Mesendoderm (in vitro differentiated cells): ENCODE measurements around the gene TRAM2.

Source experiments
- DNase-seq: peaks from one replicate; pipeline ENCODE4 v3.0.0; 2013
- H2AK5ac ChIP-seq: 2 replicates; pipeline ENCODE4 v1.6.1; 2013; ENCODE audit warnings: low read length, inconsistent platforms
- H2BK120ac ChIP-seq: 2 replicates; pipeline ENCODE4 v1.6.1; 2013; ENCODE audit warnings: low read depth, mild to moderate bottlenecking, low read length, moderate library complexity, mixed read lengths
- H2BK15ac ChIP-seq: replicated peaks from 2 replicates; pipeline ENCODE4 v1.6.1; 2013; ENCODE audit warnings: low read depth, mild to moderate bottlenecking, moderate library complexity
- H2BK5ac ChIP-seq: 2 replicates; pipeline ENCODE4 v1.6.1; 2013; ENCODE audit warnings: low read length, inconsistent platforms
- H3K18ac ChIP-seq: 2 replicates; pipeline ENCODE4 v1.6.1; 2013; ENCODE audit warnings: mild to moderate bottlenecking, low read length, mixed read lengths
- H3K23ac ChIP-seq: one replicate; pipeline ENCODE4 v1.6.1; 2013; ENCODE audit warnings: low read length
- H3K27ac ChIP-seq: 2 replicates; pipeline ENCODE4 v1.5.1; 2013; ENCODE audit warnings: low read depth, mild to moderate bottlenecking, inconsistent platforms, low read length, moderate library complexity
- H3K27me3 ChIP-seq: 2 replicates; pipeline ENCODE4 v1.6.1; 2013; ENCODE audit warnings: low read length, control low read depth, mild to moderate bottlenecking, inconsistent platforms; ENCODE audit not compliant: insufficient read depth, poor library complexity
- H3K36me3 ChIP-seq: 2 replicates; pipeline ENCODE4 v1.6.1; 2013; ENCODE audit warnings: low read length, inconsistent platforms; ENCODE audit not compliant: control insufficient read depth, insufficient read depth
- H3K4ac ChIP-seq: one replicate; pipeline ENCODE4 v1.6.1; 2013; ENCODE audit warnings: low read depth, mild to moderate bottlenecking, low read length, moderate library complexity
- H3K4me1 ChIP-seq: 2 replicates; pipeline ENCODE4 v1.6.1; 2013; ENCODE audit warnings: low read depth, low read length, inconsistent platforms; ENCODE audit not compliant: control insufficient read depth
- H3K4me2 ChIP-seq: 2 replicates; pipeline ENCODE4 v1.6.1; 2013; ENCODE audit warnings: low read length
- H3K4me3 ChIP-seq: 2 replicates; pipeline ENCODE4 v1.5.1; 2013; ENCODE audit warnings: mild to moderate bottlenecking, low read length
- H3K56ac ChIP-seq: one replicate; pipeline ENCODE4 v1.6.1; 2013; ENCODE audit warnings: low read length
- H3K79me1 ChIP-seq: 2 replicates; pipeline ENCODE4 v1.6.1; 2013; ENCODE audit warnings: low read length, inconsistent platforms
- H3K79me2 ChIP-seq: 2 replicates; pipeline ENCODE4 v1.6.1; 2013; ENCODE audit warnings: mild to moderate bottlenecking, low read length; ENCODE audit not compliant: control insufficient read depth, insufficient read depth
- H3K9ac ChIP-seq: 2 replicates; pipeline ENCODE4 v1.6.1; 2013; ENCODE audit warnings: low read length, inconsistent platforms
- H4K5ac ChIP-seq: one replicate; pipeline ENCODE4 v1.6.1; 2013; ENCODE audit warnings: low read length
- H4K8ac ChIP-seq: one replicate; pipeline ENCODE4 v1.6.1; 2013; ENCODE audit warnings: low read depth, mild to moderate bottlenecking, control low read depth, low read length, moderate library complexity
- WGBS: extraction: QIAGEN DNeasy Blood & Tissue Kit; methylation state at CpG from one replicate; pipeline ENCODE4 v1.1.7; 2013; ENCODE audit warnings: low lambda C conversion rate, missing lambda C conversion rate; ENCODE audit not compliant: insufficient coverage; ENCODE audit errors: extremely low coverage; 5-methylcytosine and 5-hydroxymethylcytosine counted together

The TRAM2 gene

GRCh38 chr6:52590152-52590891 is 13.5 kb upstream of the TRAM2 start:
- no peak overlapping the region for H4K5ac ChIP-seq
- H3K18ac ChIP-seq, result no peak overlapping the region
- H2BK5ac ChIP-seq, result no peak overlapping the region
- H3K79me1 ChIP-seq, result no peaks in the 10 kb centered on the region
- H3K4me2 ChIP-seq, result no peak overlapping the region
- H2BK120ac ChIP-seq, result no peak overlapping the region
- no peak for DNase-seq
- H3K4me1 ChIP-seq, result peaks cover 2% of the 10 kb centered on the region
- H4K8ac ChIP-seq, result no peak overlapping the region
- H3K36me3 ChIP-seq, result no peaks in the 10 kb centered on the region
- no CpG with 5 or more reads among the region's 5 CpGs for WGBS
- no peak overlapping the region for H3K56ac ChIP-seq
- no peak overlapping the region for H3K23ac ChIP-seq
- no peak overlapping the region for H3K27ac ChIP-seq
- H3K9ac ChIP-seq, result no peak overlapping the region
- H2AK5ac ChIP-seq, result no peak overlapping the region
- no peaks in the 10 kb centered on the region for H3K27me3 ChIP-seq
- H2BK15ac ChIP-seq, result no peak overlapping the region
- no peaks in the 10 kb centered on the region for H3K79me2 ChIP-seq
- no peak overlapping the region for H3K4ac ChIP-seq
- H3K4me3 ChIP-seq, result no peak overlapping the region

- Histone ChIP-seq H3K4me2 (no peak overlapping the region), H3K79me1 (no peaks in the 10 kb centered on the region), H3K9ac (peak overlapping the region; percentile 22), H3K18ac (no peak overlapping the region), H3K56ac (peak overlapping the region; percentile 22), H3K27me3 (no peaks in the 10 kb centered on the region), H2BK15ac (no peak overlapping the region), H3K4me3 (no peak overlapping the region), H2AK5ac (peak overlapping the region; percentile 90), H2BK120ac (no peak overlapping the region), H2BK5ac (peak overlapping the region; percentile 37), H3K4ac (no peak overlapping the region), H3K23ac (no peak overlapping the region), H3K36me3 (no peaks in the 10 kb centered on the region), H3K27ac (peak overlapping the region; percentile 14), H4K8ac (no peak overlapping the region), H3K79me2 (no peaks in the 10 kb centered on the region), H3K4me1 (peaks cover 2% of the 10 kb centered on the region), H4K5ac (no peak overlapping the region)
- DNase-seq, result no peak
- WGBS, result no CpG with 5 or more reads among the region's 1 CpG
Measured at GRCh38 chr6:52588710-52589091, 11.8 kb upstream of the TRAM2 start.

GRCh38 chr6:52588087-52588709 is 11.3 kb upstream of the TRAM2 start:
- H2BK120ac ChIP-seq, result no peak overlapping the region
- H2AK5ac ChIP-seq, result peak overlapping the region; percentile 90
- H3K79me2 ChIP-seq, result no peaks in the 10 kb centered on the region
- no peak overlapping the region for H3K4ac ChIP-seq
- H3K23ac ChIP-seq, result no peak overlapping the region
- peak overlapping the region; percentile 22 for H3K56ac ChIP-seq
- no peaks in the 10 kb centered on the region for H3K36me3 ChIP-seq
- peak overlapping the region; percentile 37 for H2BK5ac ChIP-seq
- no peak overlapping the region for H2BK15ac ChIP-seq
- no peak overlapping the region for H4K8ac ChIP-seq
- H3K9ac ChIP-seq, result peak overlapping the region; percentile 22
- no peak overlapping the region for H3K18ac ChIP-seq
- no peak overlapping the region for H4K5ac ChIP-seq
- WGBS, result no CpG with 5 or more reads among the region's 8 CpGs
- no peak overlapping the region for H3K27ac ChIP-seq
- no peak for DNase-seq
- H3K27me3 ChIP-seq, result no peaks in the 10 kb centered on the region
- no peak overlapping the region for H3K4me2 ChIP-seq
- H3K4me1 ChIP-seq, result peaks cover 2% of the 10 kb centered on the region
- H3K4me3 ChIP-seq, result no peak overlapping the region
- no peaks in the 10 kb centered on the region for H3K79me1 ChIP-seq

- Histone ChIP-seq H3K4ac (no peak overlapping the region), H3K79me2 (no peaks in the 10 kb centered on the region), H3K27ac (no peak overlapping the region), H3K4me3 (no peak overlapping the region), H3K79me1 (no peaks in the 10 kb centered on the region), H2BK5ac (no peak overlapping the region), H4K8ac (no peak overlapping the region), H2BK15ac (no peak overlapping the region), H3K56ac (no peak overlapping the region), H4K5ac (no peak overlapping the region), H3K9ac (no peak overlapping the region), H2AK5ac (no peak overlapping the region), H3K27me3 (no peaks in the 10 kb centered on the region), H3K18ac (no peak overlapping the region), H3K4me1 (peaks cover 2% of the 10 kb centered on the region), H3K36me3 (no peaks in the 10 kb centered on the region), H2BK120ac (no peak overlapping the region), H3K4me2 (no peak overlapping the region), H3K23ac (no peak overlapping the region)
- no peak for DNase-seq
- WGBS, result no CpG with 5 or more reads among the region's 3 CpGs
Measured at GRCh38 chr6:52587001-52587400, 10.1 kb upstream of the TRAM2 start.

- Histone ChIP-seq H3K36me3 (no peaks in the 10 kb centered on the region), H3K4me1 (peaks cover 2% of the 10 kb centered on the region), H3K23ac (no peak overlapping the region), H3K56ac (no peak overlapping the region), H2AK5ac (no peak overlapping the region), H3K4ac (no peak overlapping the region), H4K5ac (no peak overlapping the region), H3K27me3 (no peaks in the 10 kb centered on the region), H3K27ac (no peak overlapping the region), H2BK5ac (no peak overlapping the region), H2BK15ac (no peak overlapping the region), H3K9ac (no peak overlapping the region), H3K79me2 (no peaks in the 10 kb centered on the region), H4K8ac (no peak overlapping the region), H2BK120ac (no peak overlapping the region), H3K18ac (no peak overlapping the region), H3K4me2 (no peak overlapping the region), H3K79me1 (no peaks in the 10 kb centered on the region), H3K4me3 (no peak overlapping the region)
- WGBS, result no CpG with 5 or more reads among the region's 3 CpGs
- no peak for DNase-seq
Measured at GRCh38 chr6:52584203-52584602, 7.3 kb upstream of the TRAM2 start.
